ENCODE results near the gene PLLP.
"Not testable (repeated sequence)": the region's sequence is repeated elsewhere in the genome, so short reads cannot be mapped to it uniquely, and the experiment has no call there.

The PLLP gene

DNA sequence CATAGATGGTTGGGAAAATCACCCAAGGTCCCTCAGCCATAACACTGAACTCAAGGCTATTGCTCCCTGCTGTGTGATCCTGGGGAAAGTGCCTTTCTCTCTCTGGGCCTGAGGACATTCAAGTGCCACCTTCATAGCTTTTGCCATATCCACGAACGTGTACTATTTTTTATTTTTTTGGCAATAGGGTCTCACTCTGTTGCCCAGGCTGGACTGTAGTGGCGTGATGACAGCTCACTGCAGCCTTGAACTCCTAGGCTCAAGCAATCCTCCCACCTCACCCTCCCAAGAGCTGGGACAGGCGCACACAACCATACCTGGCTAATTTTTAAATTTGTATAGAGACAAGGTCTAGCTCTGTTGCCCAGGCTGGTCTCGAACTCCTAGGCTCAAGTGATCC lies 10.6 kb downstream of the PLLP start:
- no peak for DNase-seq (ENCODE audit: low read depth, low spot score)

DNA sequence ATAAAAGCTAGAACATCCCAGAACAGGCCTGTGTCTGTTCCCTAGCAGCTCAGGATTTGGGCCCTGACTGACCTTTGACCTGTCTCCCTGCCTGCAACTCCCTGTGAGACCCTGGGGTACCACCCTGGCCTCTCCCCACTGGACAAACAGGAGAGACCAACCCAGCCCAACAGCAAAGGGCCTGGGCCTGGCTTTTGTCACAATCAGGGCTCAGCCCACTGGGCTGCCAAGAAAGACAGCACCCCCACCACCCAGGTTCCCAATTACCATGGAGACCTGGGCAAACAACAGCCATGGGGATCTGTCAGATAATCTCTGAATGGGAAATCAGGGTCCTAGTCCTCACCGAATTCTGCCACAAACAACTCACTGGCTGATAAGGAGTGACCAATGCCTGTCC lies 11.1 kb downstream of the PLLP start:
- no peak for DNase-seq (ENCODE audit: low read depth, low spot score)

DNA sequence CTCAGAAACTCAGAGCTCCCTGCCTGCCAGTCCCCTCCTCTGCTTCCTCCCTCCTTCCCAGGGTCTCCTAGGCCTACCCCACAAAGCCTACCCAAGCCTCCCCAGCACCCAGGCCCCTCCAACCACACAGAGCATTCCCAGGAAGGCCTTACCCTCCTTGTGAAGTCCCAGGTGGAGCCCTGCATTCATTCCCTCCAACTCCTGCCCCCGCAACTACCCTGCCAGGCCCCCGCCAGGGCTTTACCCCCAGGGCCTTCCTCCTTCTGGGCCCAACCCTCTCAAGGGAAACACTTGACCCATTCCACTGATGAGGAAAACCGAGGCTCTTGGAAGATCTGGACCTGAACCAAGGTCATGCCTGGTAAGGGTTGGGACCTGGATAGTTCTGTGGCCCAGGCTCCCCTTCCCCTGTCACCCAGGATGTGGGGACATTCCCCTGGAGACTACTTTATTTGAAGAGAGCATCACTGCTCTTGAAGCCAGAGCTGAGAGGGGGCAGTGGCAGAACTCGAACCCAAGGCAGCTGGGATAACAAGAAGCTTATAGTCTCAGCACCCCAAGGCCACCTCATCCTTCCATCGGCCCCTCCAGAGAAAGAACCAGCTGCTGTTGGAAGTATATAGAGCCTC lies 12.5 kb downstream of the PLLP start:
- no peak for DNase-seq (ENCODE audit: low read depth, low spot score)

DNA sequence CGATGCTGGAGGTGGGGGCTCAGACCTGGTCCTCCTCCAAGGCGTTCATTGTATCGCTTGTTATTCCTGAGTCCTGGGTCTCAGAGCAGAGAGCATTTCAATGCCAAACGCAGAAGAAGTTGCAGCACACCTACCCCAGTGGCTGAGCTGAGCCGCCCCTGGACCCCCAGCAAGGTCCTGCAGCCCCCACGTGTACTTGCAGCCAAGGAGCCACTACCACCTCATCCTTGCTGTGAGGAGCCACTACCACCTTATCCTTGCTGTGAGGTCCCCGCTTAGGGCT lies 13.5 kb downstream of the PLLP start:
- no peak for DNase-seq (ENCODE audit: low read depth, low spot score)

DNA sequence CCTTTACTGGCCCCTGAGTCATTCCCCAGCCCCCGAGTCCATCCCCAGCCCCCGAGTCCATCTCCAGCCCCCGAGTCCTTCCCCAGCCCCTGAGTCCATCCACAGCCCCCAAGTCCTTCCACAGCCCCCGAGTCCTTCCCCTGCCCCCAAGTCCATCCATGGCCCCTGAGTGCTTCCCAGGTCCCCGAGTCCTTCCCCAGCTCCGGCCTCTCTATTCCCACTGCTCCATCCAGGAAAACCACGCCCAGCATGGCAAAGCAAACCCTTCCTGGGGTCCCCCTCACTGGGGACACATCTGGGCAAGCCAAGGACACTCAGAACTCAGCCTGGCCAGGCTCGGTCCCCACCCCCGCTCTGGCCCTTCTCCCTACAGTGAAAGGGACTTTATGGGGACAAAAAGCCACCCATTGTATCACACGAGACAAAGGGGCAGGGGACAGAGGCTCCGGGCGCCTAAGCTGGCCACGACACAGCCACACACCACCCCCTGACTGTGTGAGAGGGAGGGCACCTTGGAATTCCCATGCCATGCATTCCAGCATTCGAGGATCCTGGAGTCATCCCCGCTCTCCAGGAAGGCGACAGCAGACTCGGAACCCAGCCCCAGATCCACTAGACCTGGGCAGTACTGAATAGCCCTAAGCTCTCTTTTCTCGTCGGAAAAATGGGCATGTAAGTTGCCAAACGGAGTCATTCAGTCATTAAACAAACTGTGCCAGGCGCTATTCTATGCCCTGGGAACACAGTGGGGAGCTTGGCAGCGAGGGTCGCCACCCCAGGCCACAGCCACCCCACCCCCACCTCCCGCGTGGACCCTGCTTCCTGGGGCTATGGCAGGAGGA lies 14.0 kb downstream of the PLLP start:
- no peak for DNase-seq (ENCODE audit: low read depth, low spot score)

DNA sequence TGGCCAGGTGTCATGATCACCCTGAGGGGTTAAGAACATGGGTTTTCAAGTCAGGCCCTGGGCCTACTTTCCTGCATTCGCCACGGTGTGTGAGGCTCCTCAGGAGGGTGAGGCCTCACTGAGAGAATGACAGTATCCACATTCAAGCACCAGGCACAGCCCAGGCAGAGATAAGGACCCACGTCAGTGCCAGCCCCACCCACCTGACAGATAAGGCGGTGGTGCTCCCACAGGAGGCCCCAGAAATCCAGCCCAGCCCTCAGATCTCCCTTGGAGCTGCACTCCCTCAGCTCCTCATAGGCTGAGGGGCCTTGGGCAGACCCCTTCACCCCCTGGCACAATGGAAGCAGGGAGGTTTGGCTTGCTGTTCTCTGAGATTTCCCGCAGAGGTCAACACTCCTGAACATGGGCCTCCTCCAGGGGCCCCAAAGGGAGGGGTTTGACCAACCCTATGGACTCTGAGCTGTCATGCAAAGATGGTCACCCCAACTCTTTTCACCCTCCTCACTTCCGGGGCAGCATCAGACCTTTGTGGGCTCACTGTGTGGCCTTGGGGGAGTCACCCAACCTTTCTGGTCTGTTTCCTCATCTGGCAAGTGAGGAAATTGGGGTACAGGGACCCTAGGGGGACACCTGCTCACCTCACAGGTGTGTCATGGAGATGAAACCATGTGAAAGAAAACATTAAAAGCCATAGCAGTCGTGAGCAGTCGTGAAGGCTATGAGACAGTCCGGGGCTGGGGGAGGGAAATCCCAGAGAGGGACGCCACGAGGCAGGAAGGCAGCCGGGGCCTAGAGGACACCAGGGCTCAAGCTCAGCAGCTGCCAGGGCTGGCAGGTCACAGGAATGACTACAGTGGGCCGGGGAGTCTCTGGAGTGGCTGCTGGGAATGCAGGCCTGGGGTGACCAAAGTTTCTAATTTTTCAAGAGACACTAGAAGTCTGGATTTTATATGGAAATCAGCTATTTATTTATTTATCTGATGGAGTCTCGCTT lies 15.4 kb downstream of the PLLP start:
- no peak for DNase-seq (ENCODE audit: low read depth, low spot score)

DNA sequence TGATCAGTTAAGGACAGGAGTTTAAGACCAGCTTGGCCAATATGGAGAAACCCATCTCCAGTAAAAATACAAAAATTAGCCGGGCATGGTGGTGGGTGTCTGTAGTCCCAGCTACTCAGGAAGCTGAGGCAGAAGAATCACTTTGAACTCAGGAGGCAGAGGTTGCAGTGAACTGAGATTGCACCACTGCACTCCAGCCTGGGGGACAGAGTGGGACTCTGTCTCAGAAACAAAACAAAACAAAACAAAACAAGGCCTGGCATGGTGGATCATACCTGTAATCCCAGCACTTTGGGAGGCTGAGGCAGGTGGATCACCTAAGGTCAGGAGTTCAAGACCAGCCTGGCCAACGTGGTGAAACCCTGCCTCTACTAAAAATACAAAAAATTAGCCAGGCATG lies 17.1 kb downstream of the PLLP start:
- not testable (repeated sequence) for DNase-seq (ENCODE audit: low read depth, low spot score)

DNA sequence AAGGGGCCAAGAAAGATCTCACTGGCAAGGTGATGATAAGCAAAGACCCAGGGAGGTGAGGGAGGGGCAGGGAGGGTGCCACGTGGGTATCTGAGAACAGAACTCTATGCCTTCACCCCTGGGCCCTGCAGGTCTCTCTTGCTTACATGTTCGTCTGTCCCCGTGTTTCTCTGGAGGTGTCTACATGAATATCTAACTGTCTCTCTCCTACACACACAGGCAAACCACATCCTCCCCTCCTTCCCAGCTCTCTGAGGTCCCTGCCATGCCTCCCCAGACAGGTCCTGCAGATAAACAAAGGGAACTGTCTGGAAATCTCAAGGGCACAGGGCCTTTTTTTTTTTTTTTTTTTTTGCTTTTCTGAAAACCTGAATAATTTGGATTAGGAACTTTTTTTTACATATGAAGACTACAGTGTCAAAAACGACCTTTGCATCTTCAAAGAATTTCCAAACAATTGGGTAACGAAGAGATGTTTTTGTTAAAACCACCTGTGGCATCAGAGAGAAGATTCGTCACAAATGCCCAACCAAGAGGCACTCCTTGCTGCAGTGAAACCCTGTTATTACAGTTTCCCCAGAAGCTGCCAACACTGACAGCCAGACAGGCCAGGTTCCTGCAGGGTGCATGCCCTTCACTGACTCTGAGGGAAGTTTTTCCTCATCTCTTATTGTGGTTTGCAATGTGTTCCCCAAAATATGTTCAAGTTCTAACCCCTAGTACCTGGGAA lies 17.8 kb downstream of the PLLP start:
- DNase-seq (ENCODE audit: low read depth, low spot score) = no peak

DNA sequence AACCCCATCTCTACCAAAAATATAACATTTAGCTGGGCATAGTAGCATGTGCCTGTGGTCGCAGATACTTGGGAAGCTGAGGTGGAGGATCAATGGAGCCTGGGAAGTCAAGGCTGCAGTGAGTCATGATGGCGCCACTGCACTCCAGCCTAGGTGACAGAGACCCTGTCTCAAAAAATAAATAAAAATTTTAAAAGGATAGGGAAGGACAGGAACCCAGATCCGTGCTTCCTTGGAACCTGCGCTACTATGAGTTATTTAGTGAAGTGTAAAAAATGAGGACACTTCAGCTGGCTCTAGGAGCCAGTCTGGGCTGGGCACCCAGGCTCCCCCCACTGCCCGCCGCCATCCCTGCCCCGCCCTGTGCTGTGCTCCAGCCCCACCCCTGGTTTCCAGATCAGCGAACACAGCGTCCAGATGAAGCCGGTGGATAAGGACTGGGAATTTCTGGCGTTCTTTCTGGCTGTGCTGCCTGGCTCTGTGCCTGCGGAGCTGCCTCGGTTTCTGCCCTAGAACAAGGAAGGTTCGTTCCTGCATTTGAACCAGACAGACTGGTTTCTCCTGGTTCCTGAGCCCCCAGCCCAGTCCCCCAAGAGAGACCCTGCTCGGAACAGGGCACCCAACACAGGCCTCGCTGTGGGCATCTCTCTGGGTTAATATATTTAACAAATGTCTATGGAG lies 18.5 kb downstream of the PLLP start:
- no peak for DNase-seq (ENCODE audit: low read depth, low spot score)

DNA sequence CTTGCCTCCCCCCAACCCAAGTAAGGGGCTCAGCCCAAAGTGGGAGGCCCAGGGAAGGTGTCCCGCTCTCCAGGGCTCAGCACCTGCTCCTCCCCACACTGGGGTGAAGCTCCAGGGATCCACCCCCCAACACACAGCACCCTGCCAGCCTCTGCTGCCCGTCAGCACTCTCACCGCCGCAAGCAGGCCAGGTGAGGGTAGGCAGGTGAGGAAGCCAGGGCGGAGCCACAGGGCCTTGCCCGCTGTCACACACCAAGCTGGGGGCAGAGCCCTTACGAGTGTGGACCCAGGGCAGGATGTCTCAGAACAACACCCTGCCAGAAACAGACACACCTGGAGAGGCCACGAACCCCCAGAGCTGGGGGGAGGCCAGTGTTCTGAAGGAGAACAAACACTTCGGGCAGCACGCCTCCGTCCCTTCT lies 19.5 kb downstream of the PLLP start:
- no peak for DNase-seq (ENCODE audit: low read depth, low spot score)

DNA sequence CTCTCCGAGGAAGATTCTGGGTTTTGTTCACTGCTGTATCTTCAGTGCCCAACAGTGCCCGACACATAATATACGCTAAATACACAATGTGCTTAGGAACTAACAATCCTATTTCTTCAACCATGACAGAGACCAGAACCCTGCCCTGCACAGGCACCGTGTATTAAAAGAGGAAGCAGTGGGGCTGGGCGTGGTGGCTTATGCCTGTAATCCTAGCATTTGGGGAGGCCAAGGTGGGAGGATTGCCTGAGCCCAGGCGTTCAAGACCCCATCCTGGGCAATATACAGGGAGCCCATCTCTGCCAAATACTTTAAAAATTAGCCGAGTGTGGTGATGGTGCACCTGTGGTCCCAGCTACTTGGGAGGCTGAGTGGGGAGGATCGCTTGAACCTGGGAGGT lies 20.1 kb downstream of the PLLP start:
- no peak for DNase-seq (ENCODE audit: low read depth, low spot score)

DNA sequence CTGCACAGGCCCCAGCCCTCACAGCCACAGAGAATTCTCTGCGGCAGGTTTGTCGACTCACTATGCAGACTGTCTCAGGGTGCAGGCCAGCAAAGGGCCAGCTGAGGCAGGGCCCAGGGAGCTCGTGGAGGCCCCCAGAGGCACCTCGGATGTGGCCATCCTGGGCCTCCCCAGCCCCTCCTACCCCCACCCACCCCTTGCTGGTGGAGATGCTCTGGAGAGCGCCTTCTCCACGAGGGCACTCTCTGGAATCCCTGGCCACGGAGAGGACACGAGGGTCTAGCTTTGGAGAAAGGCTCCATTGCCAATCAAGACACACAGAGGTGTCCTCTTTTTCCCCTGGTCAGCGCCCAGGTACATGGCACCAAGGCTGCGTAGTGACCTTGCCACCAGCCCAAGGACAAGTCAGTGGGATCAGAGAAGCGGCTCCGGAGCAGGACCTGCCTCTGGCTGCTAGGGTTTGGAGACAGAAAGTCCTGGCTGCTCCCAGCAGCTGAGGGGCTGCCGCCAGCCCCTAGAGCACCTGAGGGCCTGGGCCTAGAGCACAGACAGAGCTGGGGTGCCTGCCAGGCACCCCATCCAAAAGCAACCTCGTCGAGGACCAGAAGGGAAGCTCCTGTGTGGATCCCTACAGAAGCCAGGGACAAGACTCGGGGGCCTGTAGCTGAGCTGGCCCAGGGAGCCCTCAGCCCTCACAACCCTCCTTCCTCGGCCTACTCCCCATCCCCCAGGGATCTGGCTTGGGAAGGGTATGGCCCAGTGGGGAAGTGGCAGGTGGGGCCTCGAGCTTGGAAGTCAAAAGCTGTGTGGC lies 20.7 kb downstream of the PLLP start:
- DNase-seq (ENCODE audit: low read depth, low spot score) = no peak

DNA sequence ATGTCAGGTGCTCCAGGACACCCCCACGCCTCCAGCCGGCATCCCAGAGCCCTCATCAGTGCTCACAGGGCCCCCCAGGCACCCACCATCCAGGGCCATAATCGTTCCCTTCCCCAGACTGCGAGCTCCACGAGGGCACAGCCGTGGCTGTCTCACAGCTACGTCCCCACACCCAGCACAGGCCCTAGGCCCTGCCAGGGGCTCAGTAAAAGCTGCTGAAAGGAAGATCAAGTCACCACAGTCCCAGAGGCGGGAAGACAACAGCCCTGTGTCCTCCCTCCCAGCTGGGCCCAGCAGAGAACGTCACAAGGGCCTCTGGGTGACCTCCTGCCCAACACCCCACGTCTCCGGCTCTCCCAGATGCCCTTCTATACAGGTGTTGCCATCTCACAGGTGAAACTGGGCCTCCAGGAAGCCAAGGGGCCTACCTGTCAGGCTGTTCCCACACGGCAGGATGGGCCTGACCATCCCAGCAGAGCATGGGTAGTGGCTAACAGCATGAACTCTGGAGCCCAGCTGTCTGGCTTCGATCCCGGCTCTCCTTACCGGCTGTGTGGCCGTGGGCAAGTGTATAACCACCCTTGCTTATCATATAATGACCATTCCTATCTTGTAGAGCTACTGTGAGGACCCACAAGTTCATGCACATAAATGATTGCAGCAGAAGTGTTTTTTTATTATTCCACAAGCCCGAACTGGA lies 21.5 kb downstream of the PLLP start:
- DNase-seq (ENCODE audit: low read depth, low spot score) = no peak

DNA sequence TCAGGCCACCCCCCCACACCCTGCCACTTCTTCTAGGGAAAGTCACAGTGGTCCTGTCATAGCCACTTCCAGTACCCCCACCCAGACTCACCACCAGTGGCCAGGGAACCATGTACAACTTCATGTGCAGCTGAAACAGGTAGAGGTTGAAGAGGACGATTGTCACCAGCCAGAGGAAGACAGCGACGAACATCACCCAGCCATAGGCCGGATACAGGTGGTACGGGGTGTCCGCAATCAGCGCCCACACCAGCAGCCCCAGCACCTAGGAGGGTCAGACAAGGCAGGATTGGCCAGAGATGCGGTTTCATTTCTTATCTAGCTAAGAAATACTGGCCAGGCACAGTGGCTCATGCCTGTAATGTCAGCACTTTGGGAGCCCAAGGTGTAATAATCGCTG lies 22.7 kb downstream of the PLLP start:
- no peak for DNase-seq (ENCODE audit: low read depth, low spot score)

DNA sequence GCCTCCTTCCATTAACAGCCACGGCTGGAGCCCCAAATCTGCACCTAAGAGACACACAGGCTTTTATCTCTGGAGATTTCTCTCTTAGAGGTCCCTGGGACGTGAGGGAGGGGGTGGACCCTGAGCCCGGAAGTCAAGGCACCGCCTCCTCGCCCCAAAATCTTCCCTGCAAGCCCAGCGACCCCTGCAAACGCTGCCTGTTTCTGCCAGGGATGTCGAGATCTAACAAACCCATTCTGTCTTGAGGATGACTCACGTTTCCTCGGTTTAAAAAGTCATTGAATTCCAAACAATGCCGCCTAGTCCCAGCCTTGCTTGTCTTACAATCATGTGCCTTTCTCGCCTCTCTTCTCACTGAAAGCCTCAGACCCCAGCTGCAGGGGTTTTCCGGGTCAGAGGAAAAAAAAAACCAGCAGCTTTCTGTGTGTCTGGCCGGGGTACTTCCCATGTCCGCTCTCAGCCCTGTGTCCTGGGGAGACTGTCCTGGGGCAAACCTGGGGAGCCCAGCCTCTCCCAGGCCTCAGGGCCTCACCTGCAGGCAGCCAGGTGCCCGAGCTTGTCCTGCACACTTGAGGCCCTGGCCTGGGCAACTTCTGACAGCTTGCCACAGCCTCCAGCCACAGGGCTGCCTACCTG lies 24.1 kb downstream of the PLLP start:
- DNase-seq (ENCODE audit: low read depth, low spot score) = no peak

DNA sequence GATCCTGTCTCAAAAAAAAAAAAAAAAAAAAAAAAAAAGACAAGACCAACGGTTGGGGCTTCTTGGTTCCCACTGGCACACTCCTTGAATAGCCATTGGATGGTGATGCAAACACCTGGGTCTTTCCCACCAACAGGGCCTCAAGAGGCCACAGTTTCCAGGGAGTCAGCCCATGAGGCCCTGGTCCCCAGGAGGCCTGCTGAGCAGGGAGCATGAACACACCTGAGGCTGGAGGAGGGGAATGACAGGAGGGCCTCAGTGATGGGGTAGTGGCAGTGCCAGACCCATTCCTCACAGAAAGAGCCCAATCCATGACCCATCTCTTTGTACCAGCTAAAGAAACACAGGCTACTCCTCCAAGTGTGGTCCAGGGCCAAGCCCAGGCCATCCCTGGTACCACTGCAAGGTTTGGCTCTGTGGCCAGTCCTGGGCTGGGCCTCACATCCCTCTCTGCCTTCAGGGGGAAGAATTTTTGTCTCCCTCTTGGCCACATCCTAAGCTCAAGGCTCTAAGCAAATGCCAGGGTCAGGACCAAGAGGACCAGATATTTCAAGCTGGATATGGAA lies 25.5 kb downstream of the PLLP start:
- DNase-seq (ENCODE audit: low read depth, low spot score) = no peak

DNA sequence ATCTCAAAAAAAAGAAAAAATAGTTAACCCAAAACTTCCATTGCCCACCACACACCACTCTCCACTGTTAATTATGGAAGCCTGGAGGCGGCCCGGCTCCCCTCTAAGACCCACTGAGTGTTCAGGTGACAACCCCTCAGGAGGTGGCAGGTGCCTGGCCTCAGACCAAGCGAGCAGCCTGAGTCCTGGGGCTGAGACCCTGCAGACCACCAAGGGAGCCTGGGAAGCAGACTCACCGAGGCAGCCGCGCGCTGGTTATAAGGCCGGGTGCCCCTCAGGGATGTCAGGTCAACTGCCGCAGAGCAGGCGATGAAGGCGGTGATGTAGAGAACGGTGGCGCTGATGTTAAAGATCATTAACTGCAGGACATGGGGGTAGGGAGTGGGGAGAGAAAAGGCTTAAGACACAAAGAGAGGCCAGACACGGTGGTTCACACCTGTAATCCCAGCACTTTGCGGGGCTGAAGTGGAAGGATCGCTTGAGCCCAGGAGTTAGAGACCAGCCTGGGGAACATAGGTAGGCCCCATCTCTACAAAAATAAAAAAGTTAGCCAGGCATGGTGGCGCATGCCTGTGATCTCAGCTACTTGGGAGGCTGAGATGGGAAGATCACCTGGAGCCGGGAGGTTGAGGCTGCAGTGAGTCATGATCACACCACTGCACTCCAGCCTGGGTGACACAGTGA lies 26.1 kb downstream of the PLLP start:
- no peak for DNase-seq (ENCODE audit: low read depth, low spot score)

DNA sequence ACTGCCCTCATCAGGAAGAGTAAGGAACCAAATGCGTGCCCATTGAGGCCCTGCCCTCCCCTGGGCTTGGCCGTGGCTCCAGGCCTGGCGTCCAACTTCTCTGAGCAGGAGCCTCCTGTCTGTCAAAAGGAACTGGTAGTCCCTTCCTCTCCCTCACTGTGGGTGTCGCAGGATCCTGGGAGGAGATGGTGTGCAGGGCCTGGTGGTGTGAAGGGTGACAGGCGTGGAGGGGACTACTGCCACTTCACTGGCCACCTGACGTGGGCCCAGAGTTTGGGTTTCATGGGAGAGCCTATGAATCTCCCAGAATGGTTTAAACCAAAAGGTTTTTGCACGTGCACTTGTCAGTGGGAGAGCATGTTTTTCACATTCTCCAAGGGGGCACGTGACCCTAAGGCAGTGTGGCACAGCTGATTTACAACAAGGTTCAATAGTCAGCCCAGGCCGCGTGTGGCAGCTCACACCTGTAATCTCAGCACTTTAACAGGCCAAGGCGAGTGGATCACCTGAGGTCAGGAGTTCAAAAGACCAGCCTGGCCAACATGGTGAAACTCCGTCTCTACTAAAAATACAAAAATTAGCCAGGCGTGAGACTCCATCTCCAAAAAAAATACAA lies 26.9 kb downstream of the PLLP start:
- DNase-seq (ENCODE audit: low read depth, low spot score) = no peak
